HepG2 (cell line): ENCODE data around the gene CCT4. TPM values are rescaled to one million over a fixed set of nuclear protein-coding genes. Genes with fewer than 3 reads are reported as not detected.

Experiments used
- ATF1 ChIP-seq: IDR thresholded peaks from 2 replicates; pipeline ENCODE4 v1.6.1; 2016; ENCODE audit warnings: mild to moderate bottlenecking, control low read depth
- CBX1 ChIP-seq: IDR thresholded peaks from one replicate; pipeline ENCODE4 v1.6.1; 2016; ENCODE audit warnings: antibody characterized with exemption, low read depth
- DMAP1 ChIP-seq: IDR thresholded peaks from 2 replicates; pipeline ENCODE4 v1.6.1; 2016
- DNMT3B ChIP-seq: conservative IDR thresholded peaks from 2 replicates; pipeline ENCODE4 v1.6.1; 2016; ENCODE audit warnings: missing biosample characterization, control low read depth
- FOXM1 ChIP-seq: sonication (generic); formaldehyde crosslinking; IDR thresholded peaks from 2 replicates; pipeline ENCODE4 v1.5.0; 2020; ENCODE audit warnings: missing genetic modification reagents
- FOXO1 ChIP-seq: sonication (generic); formaldehyde crosslinking; IDR thresholded peaks from 2 replicates; pipeline ENCODE4 v1.4.0; 2020; ENCODE audit warnings: missing genetic modification reagents
- KLF9 ChIP-seq: IDR thresholded peaks from 2 replicates; pipeline ENCODE4 v1.6.1; 2016; ENCODE audit warnings: low read depth
- MAZ ChIP-seq, 2 experiments: sonication (generic) in 1 of 2; formaldehyde crosslinking in 1 of 2; IDR thresholded peaks; 2 replicates each; pipeline versions ENCODE4 v1.5.0 to v1.6.1; 2012 to 2020; ENCODE audit warnings: low read depth in 2 of 2, mild to moderate bottlenecking in 2 of 2, borderline replicate concordance in 1 of 2, improper control_type of control experiment in 1 of 2, low read length in 1 of 2, missing genetic modification reagents in 1 of 2, moderate library complexity in 1 of 2
- NFATC3 ChIP-seq: sonication (generic); formaldehyde crosslinking; IDR thresholded peaks from 2 replicates; pipeline ENCODE4 v1.5.1; 2020; ENCODE audit warnings: mild to moderate bottlenecking, missing genetic modification reagents
- POLR2AphosphoS2 ChIP-seq: IDR thresholded peaks from 2 replicates; pipeline ENCODE4 v1.6.1; 2011; ENCODE audit warnings: low read depth, low read length, improper control_type of control experiment
- RELA ChIP-seq: sonication (generic); formaldehyde crosslinking; IDR thresholded peaks from 2 replicates; pipeline ENCODE4 v1.4.0; 2020; ENCODE audit warnings: missing genetic modification reagents
- RFXANK ChIP-seq: IDR thresholded peaks from 2 replicates; pipeline ENCODE4 v1.6.1; 2016
- RFXAP ChIP-seq: sonication (generic); formaldehyde crosslinking; IDR thresholded peaks from 2 replicates; pipeline ENCODE4 v1.4.0; 2020; ENCODE audit warnings: missing genetic modification reagents, borderline replicate concordance
- SMARCC2 ChIP-seq: fragments of 450-650 bp; IDR thresholded peaks from 2 replicates; pipeline ENCODE4 v1.6.1; 2017; ENCODE audit warnings: antibody characterized with exemption, mild to moderate bottlenecking
- U2AF1 ChIP-seq: fragments of 200-400 bp; formaldehyde crosslinking; optimal IDR thresholded peaks from 2 replicates; pipeline ENCODE3; 2017; ENCODE audit warnings: mild to moderate bottlenecking, low read depth, low read length
- ZNF24 ChIP-seq: fragments of 450-650 bp; IDR thresholded peaks from 2 replicates; pipeline ENCODE4 v1.6.1; 2017; ENCODE audit warnings: antibody characterized with exemption, mild to moderate bottlenecking
- ZNF343 ChIP-seq: sonication (generic); formaldehyde crosslinking; IDR thresholded peaks from 2 replicates; pipeline ENCODE4 v1.4.0; 2020; ENCODE audit warnings: mild to moderate bottlenecking, missing genetic modification reagents
- ZNF550 ChIP-seq: sonication (generic); formaldehyde crosslinking; IDR thresholded peaks from 2 replicates; pipeline ENCODE4 v1.4.0; 2020; ENCODE audit warnings: mild to moderate bottlenecking, missing genetic modification reagents, borderline replicate concordance
- ZNF678 ChIP-seq: sonication (generic); formaldehyde crosslinking; IDR thresholded peaks from 2 replicates; pipeline ENCODE4 v1.4.0; 2020; ENCODE audit warnings: mild to moderate bottlenecking, missing genetic modification reagents
- ZNF772 ChIP-seq: sonication (generic); formaldehyde crosslinking; IDR thresholded peaks from 2 replicates; pipeline ENCODE4 v1.5.0; 2020; ENCODE audit warnings: mild to moderate bottlenecking, missing genetic modification reagents
- ZNF777 ChIP-seq: sonication (generic); formaldehyde crosslinking; IDR thresholded peaks from 2 replicates; pipeline ENCODE4 v1.4.0; 2020; ENCODE audit warnings: missing genetic modification reagents
- ZNF780A ChIP-seq: sonication (generic); formaldehyde crosslinking; IDR thresholded peaks from 2 replicates; pipeline ENCODE4 v1.8.0; 2022; ENCODE audit warnings: mild to moderate bottlenecking, missing genetic modification reagents, moderate library complexity
- ZNF883 ChIP-seq: sonication (generic); formaldehyde crosslinking; IDR thresholded peaks from 2 replicates; pipeline ENCODE4 v1.5.1; 2020; ENCODE audit warnings: mild to moderate bottlenecking, missing genetic modification reagents; ENCODE audit errors: not compliant biosample characterization
- polyA plus RNA-seq, 8 experiments: library from polyadenylated mRNA; depleted of rRNA in 3 of 8; stranded (reverse) in 7 of 8; unstranded in 1 of 8; fragments of >200 nt; fragmentation: Illumina TruSeq in 4 of 8; extraction: Trizol in 4 of 8; gene quantifications; 2 replicates each; pipeline versions ENCODE4 v1.2.1 to v1.2.3, GENCODE V29; 2011 to 2016; ENCODE audit warnings: low read depth in 4 of 8, missing spikeins in 1 of 8, mixed read lengths in 1 of 8; ENCODE audit not compliant: insufficient read depth in 1 of 8
- total RNA-seq, 5 experiments: library from RNA; depleted of rRNA; stranded (reverse); fragments of >200 nt; fragmentation: Illumina TruSeq; extraction: Trizol; gene quantifications; 2 replicates each; pipeline ENCODE4 v1.2.3, GENCODE V29; 2016; ENCODE audit warnings: low read depth in 1 of 5
- TF ChIP-seq, protein P1 (sequence below): sonication (generic); formaldehyde crosslinking; IDR thresholded peaks from 2 replicates; pipeline ENCODE4 v1.8.1; 2023; ENCODE audit warnings: mild to moderate bottlenecking, missing genetic modification reagents, borderline replicate concordance
- TF ChIP-seq, protein P2 (sequence below): sonication (generic); formaldehyde crosslinking; conservative IDR thresholded peaks from 2 replicates; pipeline ENCODE4 v1.4.0; 2020; ENCODE audit warnings: missing genetic modification reagents
- TF ChIP-seq, protein P3 (sequence below): sonication (generic); formaldehyde crosslinking; IDR thresholded peaks from 2 replicates; pipeline ENCODE4 v1.4.0; 2020; ENCODE audit warnings: missing genetic modification reagents
- TF ChIP-seq, protein P4 (sequence below): sonication (generic); formaldehyde crosslinking; IDR thresholded peaks from 2 replicates; pipeline ENCODE4 v1.5.1; 2020; ENCODE audit warnings: mild to moderate bottlenecking, missing genetic modification reagents, borderline replicate concordance

The CCT4 gene
- total and polyA plus RNA-seq, 2 of the 13 experiments (the other 11 are each of a cell fraction or from before 2014, with no cell fraction given): 138 to 340 TPM

DNA sequence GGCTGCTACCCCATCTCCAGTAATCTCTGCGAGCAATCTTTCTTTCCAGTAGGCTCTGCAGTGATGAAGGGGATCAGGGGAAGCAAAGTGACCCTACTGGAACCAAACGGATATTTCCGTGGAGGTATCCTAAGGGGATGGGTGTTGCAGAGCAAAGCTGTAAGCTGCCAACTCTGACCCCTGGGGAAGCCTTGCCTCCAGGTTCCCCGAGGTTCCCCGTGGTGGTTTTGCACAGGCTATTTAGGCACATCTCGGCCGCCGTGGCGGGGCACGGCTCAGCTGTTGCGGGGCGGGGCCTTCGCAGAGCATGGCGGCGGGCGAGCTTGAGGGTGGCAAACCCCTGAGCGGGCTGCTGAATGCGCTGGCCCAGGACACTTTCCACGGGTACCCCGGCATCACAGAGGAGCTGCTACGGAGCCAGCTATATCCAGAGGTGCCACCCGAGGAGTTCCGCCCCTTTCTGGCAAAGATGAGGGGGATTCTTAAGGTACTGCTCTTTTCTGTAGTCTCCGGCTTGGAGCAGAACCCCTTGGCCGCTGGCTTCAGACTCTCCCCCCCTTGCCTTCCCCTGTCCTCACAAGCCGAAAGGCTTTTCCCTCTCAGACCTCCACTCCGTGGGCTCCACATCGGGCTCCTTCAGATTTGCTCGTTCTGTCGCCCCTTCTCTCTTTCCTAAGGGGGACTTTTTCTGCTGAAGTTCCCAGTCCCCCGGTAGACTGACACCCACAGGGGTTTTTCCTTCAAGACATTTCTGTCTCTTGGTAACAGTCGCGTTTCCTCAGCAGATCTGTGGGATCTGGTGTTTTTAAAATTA, 17.1 kb upstream of the CCT4 start, which contains the start of gene COMMD1 (continued):
- TF ChIP-seq ZNF24: no peak
- peak; percentile 88 for TF ChIP-seq CBX1
- no peak for TF ChIP-seq KLF9 (CRISPR knock-in tag)
- TF ChIP-seq DMAP1: peak; percentile 84; the same call in 1 of the 2 replicates
- no peak for TF ChIP-seq FOXM1
- TF ChIP-seq, protein P1, sequence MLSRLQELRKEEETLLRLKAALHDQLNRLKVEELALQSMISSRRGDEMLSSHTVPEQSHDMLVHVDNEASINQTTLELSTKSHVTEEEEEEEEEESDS (CRISPR knock-in tag): 0 out of 2 replicates have a peak, but pooled peaks have one; percentile 41
- TF ChIP-seq NFATC3 (CRISPR knock-in tag): no peak
- TF ChIP-seq ZNF777 (CRISPR knock-in tag): peak; percentile 36; the same call in 1 of the 2 replicates
- TF ChIP-seq ZNF883 (CRISPR knock-in tag): peak; percentile 97
- peak; percentile 94 for TF ChIP-seq ZNF343
- TF ChIP-seq RELA (CRISPR knock-in tag): no peak
- TF ChIP-seq MAZ (IDR thresholded peaks at IDR 0.05; ENCODE audit: borderline replicate concordance, low read depth, low read length): peak; percentile 77; the same call in 1 of the 2 replicates
- peak; percentile 82 for TF ChIP-seq MAZ (CRISPR knock-in tag; IDR thresholded peaks at IDR 0.05; ENCODE audit: low read depth)
- TF ChIP-seq, protein P2, sequence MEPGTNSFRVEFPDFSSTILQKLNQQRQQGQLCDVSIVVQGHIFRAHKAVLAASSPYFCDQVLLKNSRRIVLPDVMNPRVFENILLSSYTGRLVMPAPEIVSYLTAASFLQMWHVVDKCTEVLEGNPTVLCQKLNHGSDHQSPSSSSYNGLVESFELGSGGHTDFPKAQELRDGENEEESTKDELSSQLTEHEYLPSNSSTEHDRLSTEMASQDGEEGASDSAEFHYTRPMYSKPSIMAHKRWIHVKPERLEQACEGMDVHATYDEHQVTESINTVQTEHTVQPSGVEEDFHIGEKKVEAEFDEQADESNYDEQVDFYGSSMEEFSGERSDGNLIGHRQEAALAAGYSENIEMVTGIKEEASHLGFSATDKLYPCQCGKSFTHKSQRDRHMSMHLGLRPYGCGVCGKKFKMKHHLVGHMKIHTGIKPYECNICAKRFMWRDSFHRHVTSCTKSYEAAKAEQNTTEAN (CRISPR knock-in tag): no peak
- TF ChIP-seq DNMT3B: no peak
- TF ChIP-seq, protein P3, sequence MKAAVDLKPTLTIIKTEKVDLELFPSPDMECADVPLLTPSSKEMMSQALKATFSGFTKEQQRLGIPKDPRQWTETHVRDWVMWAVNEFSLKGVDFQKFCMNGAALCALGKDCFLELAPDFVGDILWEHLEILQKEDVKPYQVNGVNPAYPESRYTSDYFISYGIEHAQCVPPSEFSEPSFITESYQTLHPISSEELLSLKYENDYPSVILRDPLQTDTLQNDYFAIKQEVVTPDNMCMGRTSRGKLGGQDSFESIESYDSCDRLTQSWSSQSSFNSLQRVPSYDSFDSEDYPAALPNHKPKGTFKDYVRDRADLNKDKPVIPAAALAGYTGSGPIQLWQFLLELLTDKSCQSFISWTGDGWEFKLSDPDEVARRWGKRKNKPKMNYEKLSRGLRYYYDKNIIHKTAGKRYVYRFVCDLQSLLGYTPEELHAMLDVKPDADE (CRISPR knock-in tag): no peak
- no peak for TF ChIP-seq ZNF780A (CRISPR knock-in tag)
- no peak for TF ChIP-seq ZNF550 (CRISPR knock-in tag)
- TF ChIP-seq SMARCC2: no peak
- TF ChIP-seq RFXANK: peak; percentile 94; the same call in 1 of the 2 replicates
- TF ChIP-seq ZNF678 (CRISPR knock-in tag): peak; percentile 89; the same call in 1 of the 2 replicates
- peak; percentile 85 for TF ChIP-seq ZNF772 (CRISPR knock-in tag)
- TF ChIP-seq U2AF1: no peak
- peak; percentile 89 for TF ChIP-seq RFXAP (CRISPR knock-in tag)
- TF ChIP-seq, protein P4, sequence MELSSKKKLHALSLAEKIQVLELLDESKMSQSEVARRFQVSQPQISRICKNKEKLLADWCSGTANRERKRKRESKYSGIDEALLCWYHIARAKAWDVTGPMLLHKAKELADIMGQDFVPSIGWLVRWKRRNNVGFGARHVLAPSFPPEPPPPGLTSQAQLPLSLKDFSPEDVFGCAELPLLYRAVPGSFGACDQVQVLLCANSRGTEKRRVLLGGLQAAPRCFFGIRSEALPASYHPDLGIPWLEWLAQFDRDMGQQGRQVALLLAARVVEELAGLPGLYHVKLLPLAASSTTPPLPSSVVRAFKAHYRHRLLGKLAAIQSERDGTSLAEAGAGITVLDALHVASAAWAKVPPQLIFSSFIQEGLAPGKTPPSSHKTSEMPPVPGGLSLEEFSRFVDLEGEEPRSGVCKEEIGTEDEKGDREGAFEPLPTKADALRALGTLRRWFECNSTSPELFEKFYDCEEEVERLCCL (CRISPR knock-in tag): no peak
- no peak for TF ChIP-seq ATF1 (CRISPR knock-in tag)
- peak; percentile 67 for TF ChIP-seq FOXO1 (CRISPR knock-in tag)
- TF ChIP-seq POLR2AphosphoS2: no peak
